GM12891 (cell line): ENCODE data around the gene NBL1.

ENCODE experiments used
- PAX5 ChIP-seq: IDR thresholded peaks from 2 replicates; pipeline ENCODE4 v1.6.1; 2011; ENCODE audit warnings: low read length, moderate library complexity, mild to moderate bottlenecking; ENCODE audit not compliant: insufficient read depth, severe bottlenecking
- POLR2A ChIP-seq: IDR thresholded peaks from 2 replicates; pipeline ENCODE4 v1.6.1; 2011; ENCODE audit warnings: low read depth, low read length, control low read depth
- POLR2AphosphoS5 ChIP-seq: IDR thresholded peaks from 2 replicates; pipeline ENCODE4 v1.6.1; 2011; ENCODE audit warnings: low read depth, low read length, control low read depth
- POU2F2 ChIP-seq: IDR thresholded peaks from 2 replicates; pipeline ENCODE4 v1.6.1; 2011; ENCODE audit warnings: low read depth, mild to moderate bottlenecking, control low read depth, low read length, moderate library complexity
- SPI1 ChIP-seq: IDR thresholded peaks from 2 replicates; pipeline ENCODE4 v1.6.1; 2011; ENCODE audit warnings: low read depth, low read length, control low read depth
- TAF1 ChIP-seq: IDR thresholded peaks from 2 replicates; pipeline ENCODE4 v1.6.1; 2011; ENCODE audit warnings: low read depth, low read length, control low read depth

- TF ChIP-seq POLR2A = no peak
- no peak for TF ChIP-seq POLR2AphosphoS5
- TF ChIP-seq TAF1 = no peak
- TF ChIP-seq SPI1 = no peak
- no peak for TF ChIP-seq POU2F2
- no peak for TF ChIP-seq PAX5
Observed at GRCh38 chr1:19664453-19665185, 20.5 kb downstream of the NBL1 start, which contains the start of gene HTR6.
